Gastrocnemius medialis (tissue), 4 donors: ENCODE results near the gene PF4V1.

Source experiments
- POLR2A ChIP-seq, 2 donors: fragments of 450-650 bp; IDR thresholded peaks; one replicate each; pipeline ENCODE4 v1.6.1; 2017; ENCODE audit warnings: antibody characterized with exemption in 2 of 2, mild to moderate bottlenecking in 2 of 2, moderate library complexity in 2 of 2
- TF ChIP-seq, protein P1 (sequence below), 5 experiments: fragments of 450-650 bp in 3 of 5; fragments of 200-600 bp in 2 of 5; sonication (generic) in 2 of 5; IDR thresholded peaks in 4 of 5; conservative IDR thresholded peaks in 1 of 5; 1 replicate in 4 of 5; 2 replicates in 1 of 5; pipeline ENCODE4 v1.5.1; 2016 to 2019; ENCODE audit warnings: antibody characterized with exemption in 5 of 5, mild to moderate bottlenecking in 3 of 5, moderate library complexity in 3 of 5

DNA sequence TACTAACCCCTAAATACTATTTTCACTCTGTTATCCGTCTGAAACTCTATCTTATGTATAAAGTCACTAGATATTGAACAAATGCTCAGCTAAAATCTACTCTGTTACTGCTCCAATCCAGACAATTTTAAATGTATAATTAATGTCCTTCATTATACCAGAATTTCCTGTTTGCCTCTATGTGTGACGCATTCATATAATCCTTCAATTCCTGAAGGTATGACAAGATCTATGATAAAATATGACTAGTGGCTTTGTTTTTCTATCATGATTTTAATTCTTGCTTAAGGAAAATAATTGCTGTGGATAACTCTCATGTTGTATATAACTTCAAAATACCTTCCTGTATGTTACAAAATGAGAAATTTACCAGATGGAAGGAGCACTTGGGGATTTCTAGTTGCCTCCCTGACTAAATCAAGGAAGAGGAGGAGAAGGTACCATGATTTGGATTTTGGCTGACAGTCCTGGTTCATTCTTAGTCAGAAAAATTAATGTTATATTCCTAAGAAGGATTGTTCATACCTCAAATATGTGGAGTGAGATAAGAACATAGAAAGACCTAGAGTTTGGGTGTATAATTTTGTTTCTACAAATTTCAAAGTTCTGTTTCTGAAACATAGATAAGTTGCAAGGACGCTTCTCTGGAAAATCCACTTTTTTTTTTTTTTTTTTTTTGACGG, 11.7 kb upstream of the PF4V1 start:
- TF ChIP-seq, protein P1, sequence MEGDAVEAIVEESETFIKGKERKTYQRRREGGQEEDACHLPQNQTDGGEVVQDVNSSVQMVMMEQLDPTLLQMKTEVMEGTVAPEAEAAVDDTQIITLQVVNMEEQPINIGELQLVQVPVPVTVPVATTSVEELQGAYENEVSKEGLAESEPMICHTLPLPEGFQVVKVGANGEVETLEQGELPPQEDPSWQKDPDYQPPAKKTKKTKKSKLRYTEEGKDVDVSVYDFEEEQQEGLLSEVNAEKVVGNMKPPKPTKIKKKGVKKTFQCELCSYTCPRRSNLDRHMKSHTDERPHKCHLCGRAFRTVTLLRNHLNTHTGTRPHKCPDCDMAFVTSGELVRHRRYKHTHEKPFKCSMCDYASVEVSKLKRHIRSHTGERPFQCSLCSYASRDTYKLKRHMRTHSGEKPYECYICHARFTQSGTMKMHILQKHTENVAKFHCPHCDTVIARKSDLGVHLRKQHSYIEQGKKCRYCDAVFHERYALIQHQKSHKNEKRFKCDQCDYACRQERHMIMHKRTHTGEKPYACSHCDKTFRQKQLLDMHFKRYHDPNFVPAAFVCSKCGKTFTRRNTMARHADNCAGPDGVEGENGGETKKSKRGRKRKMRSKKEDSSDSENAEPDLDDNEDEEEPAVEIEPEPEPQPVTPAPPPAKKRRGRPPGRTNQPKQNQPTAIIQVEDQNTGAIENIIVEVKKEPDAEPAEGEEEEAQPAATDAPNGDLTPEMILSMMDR (IDR thresholded peaks at IDR 0.05 in 4 of 5, conservative IDR thresholded peaks at IDR 0.05 in 1 of 5), result no peak
- no peak for TF ChIP-seq POLR2A (IDR thresholded peaks at IDR 0.05)
